K562 (cell line): Measurements from ENCODE around the gene UNC13C. TPM values are rescaled to one million over a fixed set of nuclear protein-coding genes. Genes with fewer than 3 reads are reported as not detected.

Source experiments
- ATAC-seq: fragments of 200-7000 bp; cut with Tn5 transposase; 3 replicates; pipeline ENCODE4 v1.9.1; 2020; ENCODE audit warnings: moderate library complexity
- BruUV-seq: library from RNA; stranded (reverse); fragments of 400-500 nt; replicated peaks from 2 replicates; lab custom pipeline; 2021; lab: Mats Ljungman, UMichigan
- CTCF ChIA-PET: fragments of 300-600 bp; formaldehyde crosslinking; extraction: SDS; loops from one replicate; lab custom pipeline; 2021; ENCODE audit warnings: low intra/inter-chr PET ratio; lab: Yijun Ruan, JAX
- POLR2A ChIA-PET: fragments of 300-600, 350-650 bp; sonication (Branson Sonifier 250); formaldehyde crosslinking; extraction: SDS; loops from one replicate; lab custom pipeline; 2021; ENCODE audit warnings: antibody characterized with exemption, inconsistent platforms; lab: Yijun Ruan, JAX
- DNase-seq, 4 experiments: peaks; one replicate each; pipeline versions ENCODE4 v3.0.0 to v3.0.0-alpha.2; 2011 to 2018; ENCODE audit warnings: low spot score in 3 of 4, mixed read lengths in 3 of 4; ENCODE audit errors: extremely low read depth in 1 of 4
- FAIRE-seq: peaks from 2 replicates; lab custom pipeline; 2011; peaks lifted over from hg19 to GRCh38; lab: Jason Lieb, UNC
- H2AFZ ChIP-seq: 2 replicates; pipeline ENCODE4 v1.6.0; 2011; ENCODE audit warnings: low read depth, low read length, control low read depth, inconsistent platforms
- H3K27ac ChIP-seq: fragments of 200-600 bp; 3 replicates; pipeline ENCODE4 v1.8.0; 2011; ENCODE audit warnings: low read depth, mild to moderate bottlenecking, control low read depth, inconsistent platforms, low read length, moderate library complexity, mixed read lengths; ENCODE audit errors: extremely low read depth
- H3K27me3 ChIP-seq, 2 experiments: fragments of 300-600 bp in 1 of 2; 2 replicates in 1 of 2; 3 replicates in 1 of 2; pipeline versions ENCODE4 v1.6.0 to v1.8.0; 2011; ENCODE audit warnings: inconsistent platforms in 2 of 2, low read length in 2 of 2, mild to moderate bottlenecking in 1 of 2, mixed read lengths in 1 of 2, moderate library complexity in 1 of 2; ENCODE audit not compliant: control insufficient read depth in 2 of 2, insufficient read depth in 2 of 2
- H3K36me3 ChIP-seq: fragments of 300-600 bp; 3 replicates; pipeline ENCODE4 v1.8.0; 2011; ENCODE audit warnings: mild to moderate bottlenecking, low read length, inconsistent platforms; ENCODE audit not compliant: control insufficient read depth, insufficient read depth
- H3K4me1 ChIP-seq, 2 experiments: fragments of 200-600 bp in 1 of 2; replicated peaks in 1 of 2; 2 replicates in 1 of 2; 3 replicates in 1 of 2; pipeline versions ENCODE4 v1.5.1 to v1.8.0; 2011; ENCODE audit warnings: inconsistent platforms in 2 of 2, low read length in 2 of 2, mild to moderate bottlenecking in 1 of 2, mixed read lengths in 1 of 2, moderate library complexity in 1 of 2; ENCODE audit not compliant: control insufficient read depth in 2 of 2, insufficient read depth in 2 of 2
- H3K4me2 ChIP-seq: 2 replicates; pipeline ENCODE4 v1.6.1; 2011; ENCODE audit warnings: low read length, control low read depth, inconsistent platforms, mixed read lengths; ENCODE audit not compliant: insufficient read depth
- H3K4me3 ChIP-seq: fragments of 200-600 bp; sonication (generic), shearing (Covaris generic); 2 replicates; pipeline ENCODE4 v1.5.1; 2016; ENCODE audit warnings: control low read depth, inconsistent platforms
- H3K79me2 ChIP-seq: fragments of 200-600 bp; 3 replicates; pipeline ENCODE4 v1.8.0; 2011; ENCODE audit warnings: low read length, inconsistent platforms; ENCODE audit not compliant: control insufficient read depth, insufficient read depth
- H3K9ac ChIP-seq, 2 experiments: 2 replicates each; pipeline versions ENCODE4 v1.6.0 to v1.6.1; 2011; ENCODE audit warnings: low read depth in 2 of 2, low read length in 2 of 2, control low read depth in 1 of 2, inconsistent platforms in 1 of 2, mild to moderate bottlenecking in 1 of 2, mixed read lengths in 1 of 2; ENCODE audit not compliant: insufficient read depth in 1 of 2
- H3K9me1 ChIP-seq: one replicate; pipeline ENCODE4 v1.6.0; 2011; ENCODE audit warnings: inconsistent platforms, mild to moderate bottlenecking, low read length, moderate library complexity; ENCODE audit not compliant: control insufficient read depth, insufficient read depth
- H3K9me3 ChIP-seq: replicated peaks from 2 replicates; pipeline ENCODE4 v1.5.1; 2011; ENCODE audit warnings: low read depth, low read length, inconsistent platforms; ENCODE audit not compliant: control insufficient read depth, insufficient read depth
- H4K20me1 ChIP-seq: replicated peaks from 2 replicates; pipeline ENCODE4 v1.6.1; 2011; ENCODE audit warnings: low read length, inconsistent platforms, mixed read lengths; ENCODE audit not compliant: control insufficient read depth, insufficient read depth
- ATF2 ChIP-seq: sonication (generic); formaldehyde crosslinking; IDR thresholded peaks from 2 replicates; pipeline ENCODE4 v1.8.1; 2022; ENCODE audit warnings: missing genetic modification reagents
- GTF2B ChIP-seq: IDR thresholded peaks from 2 replicates; pipeline ENCODE4 v1.6.1; 2011; ENCODE audit not compliant: insufficient read length; ENCODE audit errors: extremely low read depth
- KAT8 ChIP-seq: fragments of 450-650 bp; IDR thresholded peaks from 2 replicates; pipeline ENCODE4 v1.6.1; 2016; ENCODE audit warnings: low read depth, mild to moderate bottlenecking
- POLR2B ChIP-seq: fragments of 450-650 bp; IDR thresholded peaks from 2 replicates; pipeline ENCODE4 v1.6.1; 2018; ENCODE audit warnings: low read depth; ENCODE audit not compliant: partially characterized antibody
- RBM15 ChIP-seq: fragments of 200-400 bp; formaldehyde crosslinking; IDR thresholded peaks from 2 replicates; pipeline ENCODE4 v1.6.1; 2018; ENCODE audit warnings: mild to moderate bottlenecking, low read length, moderate library complexity; ENCODE audit not compliant: insufficient read depth
- SPI1 ChIP-seq: IDR thresholded peaks from 2 replicates; pipeline ENCODE4 v1.6.1; 2011; ENCODE audit warnings: low read depth, low read length, control low read depth, borderline replicate concordance
- TFE3 ChIP-seq: fragments of 450-650 bp; formaldehyde crosslinking; IDR thresholded peaks from 2 replicates; pipeline ENCODE4 v1.4.0; 2020; ENCODE audit warnings: mild to moderate bottlenecking, mixed read lengths
- ZNF408 ChIP-seq: fragments of 250-450 bp; sonication (Bioruptor Pico); IDR thresholded peaks from 2 replicates; pipeline ENCODE4 v1.4.0; 2020; ENCODE audit warnings: low read depth, mild to moderate bottlenecking, moderate library complexity
- WGBS: fragments of 100-300 bp; shearing (Covaris generic); methylation state at CpG from one replicate; pipeline ENCODE4 v1.1.6; 2016; ENCODE audit warnings: low coverage, mixed read lengths; ENCODE audit not compliant: insufficient coverage; ENCODE audit errors: missing lambda C conversion rate; 5-methylcytosine and 5-hydroxymethylcytosine counted together
- in situ Hi-C: fragments of 300-500 bp; cut with MboI; formaldehyde crosslinking; loops from 4 replicates; pipeline ENCODE4 v1.15.0; 2018; ENCODE audit warnings: inconsistent platforms, mixed read lengths
- intact Hi-C: fragments of 100-400 bp; cut with micrococcal nuclease; formaldehyde crosslinking; loops from 2 replicates; pipeline ENCODE4 v1.14.2; 2022
- polyA plus RNA-seq, 8 experiments: library from polyadenylated mRNA; depleted of rRNA in 4 of 8; stranded (reverse) in 5 of 8; unstranded in 3 of 8; fragments of >200 nt; fragmentation: Nextera tagmentation in 2 of 8; fragmentation: Illumina TruSeq in 1 of 8; extraction: Ambion mirVana in 2 of 8; extraction: Trizol in 1 of 8; gene quantifications; 2 replicates each; pipeline versions ENCODE4 v1.2.1 to v1.2.3, GENCODE V29; 2011 to 2014; ENCODE audit warnings: inconsistent platforms in 1 of 8, missing spikeins in 1 of 8
- total RNA-seq, 7 experiments: library from RNA; depleted of rRNA in 6 of 7; stranded (reverse); fragments of >200 nt in 6 of 7; fragmentation: Illumina TruSeq in 2 of 7; extraction: Trizol in 2 of 7; gene quantifications; 2 replicates each; pipeline versions ENCODE4 v1.2.1 to v1.2.3, GENCODE V29; 2011 to 2021; ENCODE audit warnings: low replicate concordance in 1 of 7

The UNC13C gene
- total and polyA plus RNA-seq, 9 of the 15 experiments (the other 6 are each of a cell fraction or from before 2014, with no cell fraction given), result not detected

DNA sequence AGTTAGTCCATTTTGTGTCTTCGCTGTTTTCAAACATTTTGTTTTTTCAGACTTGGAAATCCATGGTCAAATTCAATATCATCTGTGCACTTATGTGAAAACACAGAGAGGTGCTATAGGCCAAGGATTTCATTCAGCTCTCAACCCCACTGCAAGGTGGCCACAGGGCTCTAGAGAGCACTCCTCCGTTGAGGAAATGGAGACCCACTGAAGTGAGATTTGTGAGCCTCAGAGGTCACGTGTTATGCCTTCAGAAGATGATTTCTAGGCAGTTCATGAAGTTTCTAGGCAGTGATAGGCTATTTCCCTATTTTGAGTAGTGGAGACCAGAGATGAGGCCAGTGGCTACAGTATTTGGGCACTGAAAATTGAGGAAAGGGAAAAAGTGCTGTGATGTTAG lies 88.2 kb downstream of the UNC13C start:
- FAIRE-seq, result no peak
- no TSS peak for BruUV-seq

More for the DNA sequence above, 88.2 kb downstream of the UNC13C start:
- Histone ChIP-seq H3K9me3 (no peaks in the 10 kb centered on the region), H3K79me2 (no peaks in the 10 kb centered on the region), H3K4me3 (no peak overlapping the region), H3K9ac (no peak overlapping the region), H3K9me1 (no peaks in the 10 kb centered on the region), H3K4me1 (no peaks in the 10 kb centered on the region), H3K4me2 (no peak overlapping the region), H3K27ac (no peak overlapping the region), H2AFZ (no peak overlapping the region), H3K27me3 (no peaks in the 10 kb centered on the region), H4K20me1 (no peaks in the 10 kb centered on the region), H3K36me3 (no peaks in the 10 kb centered on the region)
- 5% methylated on average over 3 of the region's 3 CpGs for WGBS
- DNase-seq, result no peak
- intact Hi-C loops (no loop called here), in situ Hi-C loops (no loop called here)
- CTCF ChIA-PET, result no interaction called here
- no peak for ATAC-seq
- POLR2A ChIA-PET, result no interaction called here
- TF ChIP-seq RBM15 (no peak), POLR2B (no peak), GTF2B (no peak), SPI1 (no peak), ZNF408 (CRISPR knock-in tag) (no peak), KAT8 (no peak), ATF2 (CRISPR knock-in tag) (no peak), TFE3 (CRISPR knock-in tag) (0 out of 2 replicates have a peak, but pooled peaks have one; percentile 14)
